Activated CD4-positive, alpha-beta T cell treated with anti-CD3 and anti-CD28 coated beads, Interleukin-2, amount 50 U/mL, for 48 hours (primary cell): Measurements from ENCODE around the gene DTL.
"Not testable (repeated sequence)": the region's sequence is repeated elsewhere in the genome, so short reads cannot be mapped to it uniquely, and the experiment has no call there.

ENCODE experiments used
- DNase-seq, 2 experiments: peaks; one replicate each; pipeline ENCODE4 v3.0.0-alpha.2; 2020

The DTL gene

DNA sequence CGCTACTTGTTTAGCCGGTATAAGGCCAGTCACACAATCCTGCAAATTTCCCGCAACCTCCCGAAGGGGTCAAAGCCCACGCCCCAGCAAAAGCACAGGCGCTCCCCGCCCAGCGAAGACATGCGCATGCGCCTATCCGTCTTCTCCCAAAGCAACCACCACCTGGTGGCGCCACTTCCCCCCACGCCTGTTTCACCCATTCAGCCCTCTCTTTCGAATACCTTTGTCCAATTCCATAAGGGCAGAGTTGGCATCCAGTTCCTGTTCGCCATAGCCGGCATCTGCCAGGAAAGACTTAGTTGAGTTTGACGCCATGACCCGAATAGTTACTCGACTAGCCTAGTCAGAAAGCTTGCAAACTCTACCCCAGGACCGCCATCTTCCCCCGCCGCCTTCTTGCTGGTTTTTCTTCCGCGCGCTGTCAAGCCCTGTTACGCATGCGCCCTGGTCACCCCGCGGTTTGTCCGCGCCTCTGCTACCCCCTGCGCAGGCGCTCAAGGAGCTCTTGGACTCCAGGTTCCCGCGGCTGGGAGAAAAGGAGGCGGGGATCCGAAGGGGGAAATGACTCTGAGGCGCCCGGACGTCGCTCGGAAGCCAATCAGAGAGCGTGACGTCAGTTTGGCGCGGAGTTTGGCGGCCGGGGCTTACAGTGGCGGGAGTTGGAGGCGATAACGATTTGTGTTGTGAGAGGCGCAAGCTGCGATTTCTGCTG lies at the start of gene DTL, which contains the start of gene INTS7:
Gene DTL, plus strand, starts transcription at position 626 of the 712 bp plus-strand sequence. CDS start 143 bp downstream, outside the sequence.
Gene INTS7, minus strand, starts transcription at position 435 of the 712 bp plus-strand sequence. Its CDS starts 120 bp downstream, at position 315.
- DNase-seq: peak; percentile 97 to 98

- DNase-seq: no peak
Measured at GRCh38 chr1:211986628-211987254, 48.8 kb upstream of the DTL start.

DNA sequence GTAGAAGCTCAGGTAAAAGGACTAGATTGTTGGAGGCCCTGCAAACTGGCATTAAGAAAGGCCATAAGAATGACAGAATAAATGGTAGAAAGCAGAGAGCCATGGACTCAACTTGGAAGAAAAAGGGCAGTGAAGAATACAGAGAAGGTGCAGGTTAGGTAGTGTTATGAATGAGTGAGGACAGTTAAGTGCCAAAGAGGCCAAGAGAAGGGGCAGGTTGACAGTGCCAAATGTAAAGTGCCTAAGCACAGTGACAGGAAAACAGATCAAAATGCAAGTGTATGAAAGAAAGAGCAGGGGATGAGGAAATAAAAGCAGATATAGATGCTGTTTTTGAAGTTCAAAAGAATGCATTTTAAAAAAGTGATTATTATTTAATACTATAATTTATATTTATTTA lies 43.9 kb upstream of the DTL start:
- DNase-seq: no peak

DNA sequence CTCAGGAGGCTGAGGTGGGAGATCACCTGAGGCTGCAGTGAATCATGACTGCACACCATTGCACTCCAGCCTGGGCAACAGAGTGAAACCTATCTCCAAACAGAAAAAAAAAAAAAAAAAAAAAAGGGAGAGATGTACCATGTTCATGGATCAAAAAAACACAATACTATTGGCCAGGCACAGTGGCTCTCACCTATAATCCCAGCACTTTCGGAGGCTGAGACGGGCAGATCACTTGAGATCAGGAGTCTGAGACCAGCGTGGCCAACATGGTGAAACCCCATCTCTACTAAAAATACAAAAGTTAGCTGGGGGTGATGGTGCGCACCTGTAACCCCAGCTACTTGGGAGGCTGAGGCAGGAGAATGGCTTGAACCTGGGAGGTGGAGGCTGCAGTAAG lies 38.1 kb upstream of the DTL start:
- not testable (repeated sequence) for DNase-seq

DNA sequence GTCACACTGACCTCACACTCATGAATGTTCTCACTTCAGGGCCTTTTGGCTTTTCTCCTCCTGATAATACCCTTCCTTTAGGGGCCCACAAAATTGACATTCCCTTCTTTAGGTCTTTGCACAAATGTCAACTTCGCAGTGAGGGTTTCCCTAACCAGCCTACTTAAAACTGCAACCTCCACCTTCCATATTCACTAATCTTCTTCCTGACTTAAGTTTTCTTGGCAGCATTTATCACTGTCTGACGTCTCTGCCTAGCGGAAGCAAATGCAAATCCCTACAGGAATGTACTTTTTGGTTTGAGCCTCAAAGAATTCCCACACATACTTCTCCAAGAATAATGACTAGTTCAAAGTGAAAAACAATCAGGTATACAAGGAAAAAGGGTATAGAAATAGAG lies 33.0 kb upstream of the DTL start:
- DNase-seq: no peak

- no peak for DNase-seq
Measured at GRCh38 chr1:212004895-212005608, 30.5 kb upstream of the DTL start.

GRCh38 chr1:212007178-212007577 lies 28.4 kb upstream of the DTL start:
- DNase-seq: no peak

- DNase-seq: no peak
Measured at GRCh38 chr1:212007886-212008285, 27.7 kb upstream of the DTL start.

DNA sequence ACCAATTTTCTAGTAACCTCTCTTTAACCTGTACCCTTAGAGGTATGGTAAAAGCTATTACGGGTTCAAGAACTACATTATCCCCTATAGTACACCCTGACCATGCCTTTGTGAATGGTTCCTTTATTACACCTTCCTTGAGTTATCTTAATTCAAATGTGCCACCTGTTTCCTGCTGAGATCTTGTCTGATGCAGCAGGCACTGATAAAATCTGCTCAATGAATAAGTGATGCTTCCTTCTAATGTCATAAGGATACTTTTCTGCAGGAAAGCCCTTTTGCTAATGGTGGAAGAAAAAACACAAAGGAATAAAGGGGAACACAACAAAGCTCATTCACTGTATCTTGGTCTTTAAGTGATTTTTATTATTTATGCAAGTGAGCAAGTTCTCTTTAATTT lies 26.0 kb upstream of the DTL start:
- no peak for DNase-seq

GRCh38 chr1:212010004-212010403 lies 25.5 kb upstream of the DTL start:
- DNase-seq: no peak

GRCh38 chr1:212012034-212012740 lies 23.4 kb upstream of the DTL start:
- DNase-seq: peak; percentile 67 to 76

DNA sequence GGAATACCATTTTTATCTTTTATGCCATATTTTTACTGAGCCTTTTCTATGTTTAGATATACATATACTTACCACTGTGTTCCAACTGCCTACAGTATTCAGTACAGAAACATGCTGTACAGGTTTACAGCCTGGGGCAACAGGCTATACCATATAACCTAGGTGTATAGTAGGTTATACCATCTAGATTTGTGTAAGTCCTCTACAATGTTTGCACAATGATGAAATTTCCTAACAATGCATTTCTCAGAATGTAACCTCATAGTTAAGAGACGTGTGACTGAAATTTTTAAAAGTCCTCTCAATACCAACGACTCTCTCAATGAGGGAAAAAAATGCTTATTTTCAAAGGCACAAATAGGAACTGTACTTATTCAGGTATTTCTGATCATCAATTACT lies 21.9 kb upstream of the DTL start:
- no peak for DNase-seq

DNA sequence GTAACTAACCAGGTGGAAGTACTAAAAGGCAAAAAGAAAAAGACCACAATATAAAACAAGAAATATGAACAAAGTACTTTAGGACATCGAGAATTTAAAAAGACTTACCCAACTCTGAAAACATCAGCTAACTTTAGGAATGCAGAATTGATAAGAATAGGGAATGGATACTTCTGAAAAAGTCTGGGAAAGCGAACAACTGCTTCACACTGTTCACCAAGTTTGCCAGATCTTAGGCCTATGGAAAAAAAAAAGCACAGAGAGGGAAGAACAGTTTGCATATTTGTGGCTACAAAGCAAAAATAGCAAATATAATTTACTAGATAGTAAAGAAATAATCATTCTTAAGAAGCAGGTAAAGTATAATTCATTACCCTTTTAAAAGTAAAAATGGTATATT lies 14.6 kb upstream of the DTL start:
- DNase-seq: no peak

DNA sequence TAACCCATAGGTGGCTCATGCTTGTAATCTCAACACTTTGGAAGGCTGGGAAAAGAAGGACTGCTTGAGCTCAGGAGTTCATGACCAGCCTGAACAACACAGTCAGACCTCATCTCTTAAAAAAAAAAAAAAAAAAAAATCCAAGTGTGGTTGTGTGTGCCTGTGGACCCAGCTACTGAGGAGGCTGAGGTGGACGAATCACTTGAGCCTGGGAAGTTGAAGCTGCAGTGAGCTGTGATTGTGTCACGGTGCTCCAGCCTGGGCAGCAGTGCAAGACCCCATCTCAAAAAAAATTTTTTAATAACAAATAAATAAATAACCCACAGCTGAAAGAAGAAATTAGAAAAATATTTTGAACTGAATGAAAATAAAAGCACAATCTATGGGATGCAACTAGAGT lies 14.0 kb upstream of the DTL start:
- DNase-seq: no peak

GRCh38 chr1:212022908-212023307 lies 12.6 kb upstream of the DTL start:
- DNase-seq: not testable (repeated sequence)

DNA sequence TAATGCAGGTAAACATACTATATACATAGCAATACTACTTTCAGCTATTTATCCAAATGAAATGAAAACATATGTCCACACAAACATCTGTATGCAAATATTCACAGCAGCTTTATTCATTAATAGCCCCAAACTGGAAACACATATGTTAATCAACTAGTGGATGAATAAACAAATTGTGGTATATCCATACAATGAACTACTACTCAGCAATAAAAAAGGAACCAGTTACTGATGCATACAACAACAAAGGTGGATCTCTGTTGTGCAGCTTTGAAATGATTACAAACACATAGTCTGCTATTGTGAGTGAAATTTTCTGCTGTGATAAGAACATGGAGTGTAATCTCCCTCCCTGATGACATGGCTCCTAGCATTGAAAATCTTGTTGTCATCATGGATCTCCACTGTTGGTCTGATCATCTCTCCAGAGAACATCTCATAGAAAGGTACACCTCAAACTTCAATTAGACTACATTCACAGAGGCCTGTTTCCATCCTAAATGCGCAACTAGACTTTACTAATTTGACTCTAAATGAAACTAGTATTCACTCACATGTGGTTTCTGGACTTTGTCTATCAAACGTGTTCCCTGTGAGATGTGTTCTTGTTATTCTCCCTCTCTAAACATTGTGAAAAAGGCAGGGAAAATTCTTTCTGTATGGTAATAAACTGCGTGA lies 10.9 kb upstream of the DTL start:
- no peak for DNase-seq

GRCh38 chr1:212027727-212028126 lies 7.8 kb upstream of the DTL start:
- DNase-seq: not testable (repeated sequence)

DNA sequence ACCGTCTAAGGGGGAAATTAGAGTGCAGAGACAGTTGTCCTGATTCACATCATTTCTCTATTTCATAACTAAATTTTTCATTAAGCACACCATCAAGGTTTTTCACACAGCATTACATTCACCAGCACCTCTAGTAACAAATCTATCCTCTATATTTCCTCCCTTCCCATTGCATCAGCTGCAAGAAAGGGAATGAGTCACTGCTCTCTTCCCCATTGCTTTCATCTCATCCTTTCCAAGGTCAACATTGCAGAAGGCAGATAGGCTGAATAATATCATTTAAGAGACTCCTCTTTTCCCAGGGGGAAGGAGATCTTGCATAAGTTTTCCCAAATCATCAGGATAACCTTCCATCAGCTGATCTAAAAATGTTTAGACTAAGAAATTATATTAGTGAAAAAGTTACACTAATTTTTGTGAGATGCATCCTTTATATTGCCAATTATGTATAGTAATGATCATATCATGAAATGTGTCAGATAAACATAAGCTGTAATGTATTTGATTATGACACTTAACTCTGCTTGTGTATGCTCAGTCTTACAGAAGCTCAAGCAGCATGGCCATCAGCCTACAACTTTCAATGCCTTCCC lies 4.5 kb upstream of the DTL start:
- DNase-seq: no peak

GRCh38 chr1:212034516-212035122 lies 929 bp upstream of the DTL start:
- DNase-seq: no peak

- no peak for DNase-seq
Measured at GRCh38 chr1:212035835-212036605, 472 bp downstream of the DTL start.

GRCh38 chr1:212037900-212038299 lies 2.4 kb downstream of the DTL start:
- DNase-seq: no peak
